Lung (tissue), 12 donors: ENCODE measurements around the gene MYO7A. TPM values are rescaled to one million over a fixed set of nuclear protein-coding genes. Genes with fewer than 3 reads are reported as not detected.

Experiments
- ATAC-seq: fragments of 200-7000 bp; cut with Tn5 transposase; one replicate; pipeline ENCODE4 v1.9.1; 2020; ENCODE audit warnings: moderate number of reproducible peaks; ENCODE audit not compliant: insufficient read depth, low FRiP score
- DNase-seq, 3 donors: peaks; one replicate each; pipeline ENCODE4 v3.0.0-alpha.2; 2013 to 2017
- H3K27ac ChIP-seq, 2 donors: one replicate each; pipeline ENCODE4 v1.5.1; 2013; ENCODE audit warnings: mild to moderate bottlenecking in 2 of 2, moderate library complexity in 2 of 2, control low read depth in 1 of 2, inconsistent platforms in 1 of 2, low read depth in 1 of 2, low read length in 1 of 2
- H3K27me3 ChIP-seq, 3 donors: one replicate each; pipeline ENCODE4 v1.5.1; 2013; ENCODE audit warnings: low read length in 2 of 3; ENCODE audit not compliant: control insufficient read depth in 3 of 3, insufficient read depth in 3 of 3
- H3K36me3 ChIP-seq, 4 donors: one replicate each; pipeline ENCODE4 v1.5.1; 2013; ENCODE audit warnings: low read length in 4 of 4, mild to moderate bottlenecking in 1 of 4, moderate library complexity in 1 of 4; ENCODE audit not compliant: control insufficient read depth in 4 of 4, insufficient read depth in 4 of 4
- H3K4me1 ChIP-seq, 5 donors: one replicate each; pipeline ENCODE4 v1.5.1; 2013; ENCODE audit warnings: low read length in 5 of 5, mild to moderate bottlenecking in 2 of 5, moderate library complexity in 1 of 5; ENCODE audit not compliant: control insufficient read depth in 5 of 5, insufficient read depth in 5 of 5
- H3K4me3 ChIP-seq: one replicate; pipeline ENCODE4 v1.5.1; 2013; ENCODE audit warnings: mild to moderate bottlenecking, control low read depth, moderate library complexity
- H3K9ac ChIP-seq, 2 donors: one replicate each; pipeline ENCODE4 v1.5.1; 2013; ENCODE audit warnings: low read length in 2 of 2, control low read depth in 1 of 2; ENCODE audit not compliant: insufficient read depth in 1 of 2
- H3K9me3 ChIP-seq, 4 donors: one replicate each; pipeline ENCODE4 v1.5.1; 2013; ENCODE audit warnings: low read length in 3 of 4, mild to moderate bottlenecking in 1 of 4, moderate library complexity in 1 of 4; ENCODE audit not compliant: control insufficient read depth in 4 of 4, insufficient read depth in 3 of 4
- CTCF ChIP-seq: IDR thresholded peaks from 2 replicates; pipeline ENCODE4 v1.5.1; 2012; ENCODE audit warnings: mild to moderate bottlenecking; ENCODE audit errors: control extremely low read depth, extremely low read depth
- WGBS, 2 donors: extraction: QIAGEN DNeasy Blood & Tissue Kit; methylation state at CpG; one replicate each; pipeline ENCODE4 v1.1.7; 2013; 5-methylcytosine and 5-hydroxymethylcytosine counted together
- polyA plus RNA-seq, 2 donors: library from polyadenylated mRNA; stranded (reverse); fragments of 200-250 nt; gene quantifications; one replicate each; pipeline ENCODE4 v1.2.1, GENCODE V29; 2013
- total RNA-seq, 2 donors: library from RNA; depleted of rRNA in 1 of 2; stranded (reverse); fragments of >200 nt in 1 of 2; gene quantifications; one replicate each; pipeline ENCODE4 v1.2.1, GENCODE V29; 2014 to 2021
- donor health status: control.
- donor health status: control.
- donor health status: Bipolar disorder and iron deficiency.
- donor health status: healthy.
- donor health status: DM: yes; HTN: yes; CAD: no.

The MYO7A gene
- total and polyA plus RNA-seq, 4 donors: 1.8 to 10.2 (median 6.3) TPM

GRCh38 chr11:77174559-77174958 lies 46.5 kb downstream of the MYO7A start:
- Histone ChIP-seq H3K27ac (no peak overlapping the region), H3K4me3 (no peak overlapping the region), H3K4me1 (peaks cover 0 to 11% (median 6%) of the 10 kb centered on the region in 5 donors), H3K27me3 (no peaks in the 10 kb centered on the region), H3K9me3 (no peaks in the 10 kb centered on the region), H3K9ac (no peak overlapping the region), H3K36me3 (no peaks in the 10 kb centered on the region)
- DNase-seq (no peak), ATAC-seq (no peak)
- no peak for TF ChIP-seq CTCF
- 92 to 95% methylated on average over 16 of the region's 16 CpGs for WGBS, 2 donors

- Histone ChIP-seq H3K27me3 (no peaks in the 10 kb centered on the region), H3K9me3 (no peaks in the 10 kb centered on the region), H3K4me3 (no peak overlapping the region), H3K27ac (peak overlapping the region in 1 of 2 donors; percentile 30), H3K9ac (no peak overlapping the region), H3K4me1 (peaks cover 0 to 11% (median 6%) of the 10 kb centered on the region in 5 donors), H3K36me3 (no peaks in the 10 kb centered on the region)
- WGBS, 2 donors: 57 to 79% methylated on average over 15 of the region's 15 CpGs
- no peak for DNase-seq
- ATAC-seq: no peak
- no peak for TF ChIP-seq CTCF
These were observed 47.2 kb downstream of the MYO7A start for GRCh38 chr11:77175021-77175842.

- ATAC-seq: peak; percentile 42
These were observed 48.0 kb downstream of the MYO7A start for GRCh38 chr11:77175869-77176539.

More at GRCh38 chr11:77175869-77176539, 48.0 kb downstream of the MYO7A start:
- peak in 1 of 3 donors; percentile 28 for DNase-seq
- 25 to 50% methylated on average over 12 of the region's 12 CpGs for WGBS, 2 donors
- Histone ChIP-seq H3K36me3 (no peaks in the 10 kb centered on the region), H3K4me1 (peaks cover 0 to 11% (median 6%) of the 10 kb centered on the region in 5 donors), H3K4me3 (no peak overlapping the region), H3K9ac (no peak overlapping the region), H3K9me3 (no peaks in the 10 kb centered on the region), H3K27ac (peak overlapping the region in 1 of 2 donors; percentile 30), H3K27me3 (no peaks in the 10 kb centered on the region)
- TF ChIP-seq CTCF: no peak
